ENCODE measurements around the gene TRIB2.

DNA sequence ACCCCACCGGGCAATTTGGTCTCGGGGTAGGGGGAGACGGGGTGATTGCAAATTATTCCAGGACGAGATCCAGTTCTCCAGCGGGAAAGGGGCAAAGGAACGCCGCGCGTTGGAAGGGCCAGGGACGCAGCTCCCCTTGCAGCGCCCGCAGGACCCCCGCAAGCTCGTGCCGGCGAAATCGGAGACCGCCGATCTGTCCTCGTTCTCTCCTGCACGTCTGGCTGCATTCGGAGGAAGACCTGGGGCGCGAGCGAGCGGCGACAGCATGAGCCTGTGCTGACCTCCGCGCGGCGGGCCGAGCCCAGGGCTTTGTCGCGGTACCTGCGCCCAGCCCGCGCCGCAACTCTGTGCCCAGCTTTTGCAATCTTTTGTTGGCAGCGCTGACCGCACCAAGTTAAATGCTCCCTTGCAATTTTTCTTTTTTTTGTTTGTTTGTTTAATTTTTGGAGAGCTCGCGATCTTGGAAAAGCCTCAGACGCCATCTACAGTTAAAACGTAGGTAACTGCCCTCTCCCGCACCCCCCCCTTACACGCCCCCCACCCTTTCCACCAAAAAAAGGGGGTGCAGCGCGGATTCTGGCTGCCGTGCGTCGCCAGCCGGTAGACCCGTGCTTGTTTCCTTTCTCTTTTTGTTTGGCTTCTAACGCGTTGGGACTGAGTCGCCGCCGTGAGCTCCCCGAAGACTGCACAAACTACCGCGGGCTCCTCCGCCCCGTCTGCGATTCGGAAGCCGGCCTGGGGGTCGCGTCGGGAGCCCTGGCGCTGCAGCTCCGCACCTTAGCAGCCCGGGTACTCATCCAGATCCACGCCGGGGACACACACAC, 667 bp downstream of the TRIB2 start:
- TF ChIP-seq POLR2A (IDR thresholded peaks at IDR 0.05), result peak in 1 of 2 donors; percentile 0
- TF ChIP-seq, protein P1, sequence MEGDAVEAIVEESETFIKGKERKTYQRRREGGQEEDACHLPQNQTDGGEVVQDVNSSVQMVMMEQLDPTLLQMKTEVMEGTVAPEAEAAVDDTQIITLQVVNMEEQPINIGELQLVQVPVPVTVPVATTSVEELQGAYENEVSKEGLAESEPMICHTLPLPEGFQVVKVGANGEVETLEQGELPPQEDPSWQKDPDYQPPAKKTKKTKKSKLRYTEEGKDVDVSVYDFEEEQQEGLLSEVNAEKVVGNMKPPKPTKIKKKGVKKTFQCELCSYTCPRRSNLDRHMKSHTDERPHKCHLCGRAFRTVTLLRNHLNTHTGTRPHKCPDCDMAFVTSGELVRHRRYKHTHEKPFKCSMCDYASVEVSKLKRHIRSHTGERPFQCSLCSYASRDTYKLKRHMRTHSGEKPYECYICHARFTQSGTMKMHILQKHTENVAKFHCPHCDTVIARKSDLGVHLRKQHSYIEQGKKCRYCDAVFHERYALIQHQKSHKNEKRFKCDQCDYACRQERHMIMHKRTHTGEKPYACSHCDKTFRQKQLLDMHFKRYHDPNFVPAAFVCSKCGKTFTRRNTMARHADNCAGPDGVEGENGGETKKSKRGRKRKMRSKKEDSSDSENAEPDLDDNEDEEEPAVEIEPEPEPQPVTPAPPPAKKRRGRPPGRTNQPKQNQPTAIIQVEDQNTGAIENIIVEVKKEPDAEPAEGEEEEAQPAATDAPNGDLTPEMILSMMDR (IDR thresholded peaks at IDR 0.05), result peak in 4 of 5 experiments; percentile 37 to 64 (median 52)

Data from tibial nerve (tissue), 3 donors.